Prostate gland (tissue), 2 donors: ENCODE results near the gene FILIP1. TPM values are rescaled to one million over a fixed set of nuclear protein-coding genes. Genes with fewer than 3 reads are reported as not detected.

ENCODE experiments used
- DNase-seq: peaks from one replicate; pipeline ENCODE4 v3.0.0-alpha.2; 2019; ENCODE audit warnings: low spot score
- H3K27ac ChIP-seq, 2 donors: fragments of 200-600 bp; sonication (generic); 2 replicates each; pipeline ENCODE4 v1.5.1; 2017 to 2019
- H3K27me3 ChIP-seq: fragments of 200-600 bp; sonication (generic); replicated peaks from 2 replicates; pipeline ENCODE4 v1.5.1; 2019; ENCODE audit not compliant: insufficient read depth
- H3K36me3 ChIP-seq, 2 donors: fragments of 200-600 bp; sonication (generic); 1 replicate in 1 of 2; 2 replicates in 1 of 2; pipeline versions ENCODE4 v1.5.1 to v1.8.1; 2017 to 2019
- H3K4me1 ChIP-seq: fragments of 200-600 bp; sonication (generic); replicated peaks from 2 replicates; pipeline ENCODE4 v1.5.1; 2019
- H3K4me3 ChIP-seq, 2 donors: fragments of 200-600 bp; sonication (generic); 2 replicates each; pipeline ENCODE4 v1.5.1; 2017 to 2019
- H3K9me3 ChIP-seq: fragments of 200-600 bp; sonication (generic); 2 replicates; pipeline ENCODE4 v1.5.1; 2017
- CTCF ChIP-seq, 4 experiments: fragments of 200-600 bp in 2 of 4; fragments of 450-650 bp in 2 of 4; sonication (generic) in 2 of 4; IDR thresholded peaks; 1 replicate in 3 of 4; 2 replicates in 1 of 4; pipeline ENCODE4 v1.5.1; 2016 to 2019; ENCODE audit warnings: antibody characterized with exemption in 4 of 4, mild to moderate bottlenecking in 2 of 4, moderate library complexity in 2 of 4
- POLR2A ChIP-seq: fragments of 450-650 bp; IDR thresholded peaks from one replicate; pipeline ENCODE4 v1.6.1; 2016; ENCODE audit warnings: antibody characterized with exemption, mild to moderate bottlenecking
- POLR2AphosphoS5 ChIP-seq: sonication (generic); formaldehyde crosslinking; IDR thresholded peaks from one replicate; pipeline ENCODE4 v1.6.1; 2017; ENCODE audit warnings: antibody characterized with exemption
- WGBS: methylation state at CpG from one replicate; pipeline ENCODE4 v1.1.5; 2018; 5-methylcytosine and 5-hydroxymethylcytosine counted together
- intact Hi-C: fragments of 100-400 bp; cut with DNase I; formaldehyde crosslinking; loops from one replicate; pipeline ENCODE4 v1.14.2; 2022
- total RNA-seq, 2 donors: library from RNA; depleted of rRNA; stranded (reverse); fragments of >200 nt; gene quantifications; one replicate each; pipeline ENCODE4 v1.1.0, GENCODE V29; 2016

The FILIP1 gene
- total RNA-seq, 2 donors from 2014 or later = 2.1 to 3.3 TPM

GRCh38 chr6:75531174-75531573 is 37.6 kb upstream of the FILIP1 start:
- Histone ChIP-seq H3K27ac (no peak overlapping the region), H3K27me3 (no peaks in the 10 kb centered on the region), H3K4me1 (no peaks in the 10 kb centered on the region), H3K4me3 (no peak overlapping the region), H3K9me3 (no peaks in the 10 kb centered on the region), H3K36me3 (no peaks in the 10 kb centered on the region)
- WGBS = 21% methylated on average over 1 of the region's 1 CpG
- intact Hi-C loops = no loop called here
- TF ChIP-seq POLR2A (no peak), POLR2AphosphoS5 (no peak), CTCF (IDR thresholded peaks at IDR 0.05) (no peak)
- no peak for DNase-seq

GRCh38 chr6:75530696-75531095 is 37.1 kb upstream of the FILIP1 start:
- no peak for DNase-seq
- TF ChIP-seq CTCF (IDR thresholded peaks at IDR 0.05) (no peak), POLR2AphosphoS5 (no peak), POLR2A (no peak)
- H3K27ac ChIP-seq = no peak overlapping the region
- no peaks in the 10 kb centered on the region for H3K9me3 ChIP-seq
- H3K27me3 ChIP-seq = no peaks in the 10 kb centered on the region
- WGBS = 76% methylated on average over 4 of the region's 4 CpGs
- no peak overlapping the region for H3K4me3 ChIP-seq
- no peaks in the 10 kb centered on the region for H3K36me3 ChIP-seq
- no peaks in the 10 kb centered on the region for H3K4me1 ChIP-seq
- intact Hi-C loops = no loop called here

GRCh38 chr6:75528423-75528822 is 34.8 kb upstream of the FILIP1 start:
- no peak for DNase-seq

GRCh38 chr6:75526502-75527127 is 33.0 kb upstream of the FILIP1 start:
- TF ChIP-seq CTCF (IDR thresholded peaks at IDR 0.05) (peak; percentile 26 to 82 (median 74)), POLR2AphosphoS5 (no peak), POLR2A (no peak)
- intact Hi-C loops = loop anchor here (5.0 kb wide), 1 partner anchor 259 kb away; no protein-coding TSS in a partner anchor
- WGBS = 13% methylated on average over 4 of the region's 4 CpGs
- no peaks in the 10 kb centered on the region for H3K36me3 ChIP-seq
- H3K9me3 ChIP-seq = no peaks in the 10 kb centered on the region
- peak; percentile 74 for DNase-seq
- H3K4me1 ChIP-seq = no peaks in the 10 kb centered on the region
- H3K4me3 ChIP-seq = no peak overlapping the region
- no peaks in the 10 kb centered on the region for H3K27me3 ChIP-seq
- no peak overlapping the region for H3K27ac ChIP-seq

More at GRCh38 chr6:75528423-75528822, 34.8 kb upstream of the FILIP1 start:
- WGBS = 96% methylated on average over 2 of the region's 2 CpGs
- Histone ChIP-seq H3K9me3 (no peaks in the 10 kb centered on the region), H3K4me1 (no peaks in the 10 kb centered on the region), H3K27me3 (no peaks in the 10 kb centered on the region), H3K4me3 (no peak overlapping the region), H3K36me3 (no peaks in the 10 kb centered on the region), H3K27ac (no peak overlapping the region)
- TF ChIP-seq POLR2AphosphoS5 (no peak), POLR2A (no peak), CTCF (IDR thresholded peaks at IDR 0.05) (no peak)
- intact Hi-C loops = loop anchor here (5.0 kb wide), 1 partner anchor 261 kb away; no protein-coding TSS in a partner anchor

GRCh38 chr6:75525682-75526081 is 32.1 kb upstream of the FILIP1 start:
- H3K4me1 ChIP-seq = no peaks in the 10 kb centered on the region
- no peak for DNase-seq
- H3K9me3 ChIP-seq = no peaks in the 10 kb centered on the region
- TF ChIP-seq CTCF (IDR thresholded peaks at IDR 0.05) (no peak), POLR2A (no peak), POLR2AphosphoS5 (no peak)
- H3K4me3 ChIP-seq = no peak overlapping the region
- H3K27ac ChIP-seq = no peak overlapping the region
- intact Hi-C loops = loop anchor here (5.0 kb wide), 1 partner anchor 258 kb away; no protein-coding TSS in a partner anchor
- 94% methylated on average over 3 of the region's 3 CpGs for WGBS
- no peaks in the 10 kb centered on the region for H3K36me3 ChIP-seq
- H3K27me3 ChIP-seq = no peaks in the 10 kb centered on the region
